IMR-90 (cell line): ENCODE results near the gene DOCK1. TPM values are rescaled to one million over a fixed set of nuclear protein-coding genes. Genes with fewer than 3 reads are reported as not detected.

Source experiments
- ATAC-seq: fragments of 200-7000 bp; cut with Tn5 transposase; 2 replicates; pipeline ENCODE4 v1.9.1; 2020; ENCODE audit warnings: low read depth, mild to moderate bottlenecking, moderate library complexity
- BruUV-seq: library from RNA; stranded (reverse); fragments of 400-500 nt; replicated peaks from 2 replicates; lab custom pipeline; 2021; lab: Mats Ljungman, UMichigan
- CTCF ChIA-PET: fragments of 300-600 bp; formaldehyde crosslinking; extraction: SDS; loops from one replicate; lab custom pipeline; 2021; ENCODE audit warnings: antibody characterized with exemption; lab: Yijun Ruan, JAX
- POLR2A ChIA-PET: fragments of 300-600 bp; sonication (Branson Sonifier 250); formaldehyde crosslinking; loops from one replicate; lab custom pipeline; 2022; ENCODE audit warnings: antibody characterized with exemption; ENCODE audit not compliant: unreplicated experiment; lab: Charles Lee
- DNase-seq: peaks from one replicate; pipeline ENCODE4 v3.0.0; 2013
- H2AFZ ChIP-seq: replicated peaks from 2 replicates; pipeline ENCODE3; 2013; ENCODE audit warnings: low read length, mild to moderate bottlenecking; ENCODE audit not compliant: poor library complexity
- H2AK5ac ChIP-seq: 2 replicates; pipeline ENCODE4 v1.6.1; 2013; ENCODE audit warnings: low read depth, low read length, inconsistent platforms
- H2AK9ac ChIP-seq: replicated peaks from 2 replicates; pipeline ENCODE3; 2013; ENCODE audit warnings: mild to moderate bottlenecking, low read depth, low read length, moderate library complexity; ENCODE audit not compliant: poor library complexity
- H2BK120ac ChIP-seq: 2 replicates; pipeline ENCODE4 v1.6.1; 2013; ENCODE audit warnings: low read depth, low read length, inconsistent platforms
- H2BK15ac ChIP-seq: 3 replicates; pipeline ENCODE4 v1.6.1; 2013; ENCODE audit warnings: low read depth, low read length, inconsistent platforms
- H2BK20ac ChIP-seq: 2 replicates; pipeline ENCODE4 v1.6.1; 2013; ENCODE audit warnings: low read depth, mild to moderate bottlenecking, inconsistent platforms, low read length, moderate library complexity
- H2BK5ac ChIP-seq: 2 replicates; pipeline ENCODE4 v1.6.1; 2013; ENCODE audit warnings: mild to moderate bottlenecking, low read depth, low read length, inconsistent platforms; ENCODE audit not compliant: poor library complexity, severe bottlenecking
- H3K14ac ChIP-seq: replicated peaks from 2 replicates; pipeline ENCODE4 v1.6.1; 2013; ENCODE audit warnings: low read depth, low read length, inconsistent platforms
- H3K18ac ChIP-seq: 2 replicates; pipeline ENCODE4 v1.6.1; 2013; ENCODE audit warnings: low read depth, low read length, control low read depth
- H3K23ac ChIP-seq: 2 replicates; pipeline ENCODE4 v1.6.1; 2013; ENCODE audit warnings: low read depth, low read length, inconsistent platforms
- H3K27ac ChIP-seq: 2 replicates; pipeline ENCODE4 v1.5.1; 2013; ENCODE audit warnings: mild to moderate bottlenecking, control low read depth, low read length; ENCODE audit not compliant: insufficient read depth
- H3K27me3 ChIP-seq: 2 replicates; pipeline ENCODE4 v1.6.1; 2013; ENCODE audit warnings: low read length; ENCODE audit not compliant: control insufficient read depth, insufficient read depth
- H3K36me3 ChIP-seq: 2 replicates; pipeline ENCODE4 v1.6.1; 2013; ENCODE audit warnings: low read length, mixed read lengths; ENCODE audit not compliant: control insufficient read depth, insufficient read depth
- H3K4ac ChIP-seq: 2 replicates; pipeline ENCODE4 v1.6.1; 2013; ENCODE audit warnings: low read depth, low read length, inconsistent platforms
- H3K4me1 ChIP-seq: 2 replicates; pipeline ENCODE4 v1.6.1; 2013; ENCODE audit warnings: low read length, mixed read lengths; ENCODE audit not compliant: control insufficient read depth, insufficient read depth
- H3K4me2 ChIP-seq: 2 replicates; pipeline ENCODE4 v1.6.1; 2013; ENCODE audit warnings: low read depth, mild to moderate bottlenecking, control low read depth, low read length, moderate library complexity
- H3K4me3 ChIP-seq: 2 replicates; pipeline ENCODE4 v1.5.1; 2013; ENCODE audit warnings: low read depth, mild to moderate bottlenecking, control low read depth, low read length, moderate library complexity; ENCODE audit not compliant: insufficient read depth
- H3K56ac ChIP-seq: 2 replicates; pipeline ENCODE4 v1.6.1; 2013; ENCODE audit warnings: low read length, inconsistent platforms; ENCODE audit not compliant: insufficient read depth; ENCODE audit errors: extremely low read depth
- H3K79me1 ChIP-seq, 2 experiments: 2 replicates each; pipeline ENCODE4 v1.6.1; 2013; ENCODE audit warnings: low read length in 2 of 2, inconsistent platforms in 1 of 2, low read depth in 1 of 2
- H3K9ac ChIP-seq: 2 replicates; pipeline ENCODE4 v1.6.1; 2013; ENCODE audit warnings: low read depth, low read length, control low read depth
- H3K9me1 ChIP-seq: 2 replicates; pipeline ENCODE4 v1.6.1; 2013; ENCODE audit warnings: low read length, inconsistent platforms; ENCODE audit not compliant: insufficient read depth
- H3K9me3 ChIP-seq: 2 replicates; pipeline ENCODE4 v1.6.1; 2013; ENCODE audit warnings: low read length; ENCODE audit not compliant: control insufficient read depth, insufficient read depth
- H4K20me1 ChIP-seq: 2 replicates; pipeline ENCODE4 v1.6.1; 2013; ENCODE audit warnings: low read length, inconsistent platforms; ENCODE audit not compliant: insufficient read depth
- H4K5ac ChIP-seq: 2 replicates; pipeline ENCODE4 v1.6.1; 2013; ENCODE audit warnings: mild to moderate bottlenecking, low read depth, low read length, control low read depth
- H4K8ac ChIP-seq, 2 experiments: 2 replicates each; pipeline ENCODE4 v1.6.1; 2013; ENCODE audit warnings: low read depth in 2 of 2, low read length in 2 of 2, control low read depth in 1 of 2, inconsistent platforms in 1 of 2
- H4K91ac ChIP-seq: 2 replicates; pipeline ENCODE4 v1.6.1; 2013; ENCODE audit warnings: low read depth, low read length, inconsistent platforms; ENCODE audit not compliant: insufficient read depth
- CHD1 ChIP-seq: IDR thresholded peaks from 2 replicates; pipeline ENCODE4 v1.6.1; 2012; ENCODE audit warnings: low read depth, low read length, improper control_type of control experiment
- NFE2L2 ChIP-seq: fragments of 150-350 bp; IDR thresholded peaks from 2 replicates; pipeline ENCODE4 v1.6.1; 2016; ENCODE audit warnings: low read depth, mild to moderate bottlenecking, low read length
- WGBS, 2 experiments: methylation state at CpG; one replicate each; pipeline versions ENCODE4 v1.1.5 to v1.1.7; 2013; ENCODE audit warnings: missing lambda C conversion rate in 2 of 2; ENCODE audit not compliant: insufficient read length in 1 of 2; ENCODE audit errors: extremely low coverage in 2 of 2; 5-methylcytosine and 5-hydroxymethylcytosine counted together
- dilution Hi-C: fragments of 300-500 bp; cut with HindIII; formaldehyde crosslinking; loops from one replicate; pipeline ENCODE4 v1.14.3; 2018; ENCODE audit warnings: low sequenced_read_pairs; ENCODE audit not compliant: unreplicated experiment
- in situ Hi-C: fragments of 300-500 bp; cut with MboI; formaldehyde crosslinking; loops from 3 replicates; pipeline ENCODE4 v1.14.3; 2019; ENCODE audit warnings: low sequenced_read_pairs, inconsistent platforms, mixed read lengths
- intact Hi-C: fragments of 100-400 bp; cut with micrococcal nuclease; formaldehyde crosslinking; loops from 2 replicates; pipeline ENCODE4 v1.10.0; 2022
- polyA plus RNA-seq, 3 experiments: library from polyadenylated mRNA; depleted of rRNA; stranded (reverse); fragments of >200 nt; gene quantifications; 2 replicates each; pipeline ENCODE4 v1.2.3, GENCODE V29; 2012; ENCODE audit warnings: low replicate concordance in 1 of 3
- total RNA-seq: library from RNA; depleted of rRNA; stranded (reverse); fragments of >200 nt; gene quantifications from 2 replicates; pipeline ENCODE4 v1.2.3, GENCODE V29; 2012

Gene DOCK1
- total and polyA plus RNA-seq, 2 of the 4 experiments (the other 2 are of a cell fraction), result 28.2 to 71.0 TPM

GRCh38 chr10:127257395-127257794, 352.2 kb downstream of the DOCK1 start:
- Histone ChIP-seq H3K4me1 (no peaks in the 10 kb centered on the region), H3K27ac (no peak overlapping the region), H3K56ac (no peak overlapping the region), H3K14ac (no peak overlapping the region), H2BK20ac (no peak overlapping the region), H3K18ac (no peak overlapping the region), H3K36me3 (peaks cover 30% of the 10 kb centered on the region), H2AK9ac (no peak overlapping the region), H3K9me3 (no peaks in the 10 kb centered on the region), H3K27me3 (no peaks in the 10 kb centered on the region), H3K4ac (no peak overlapping the region), H4K91ac (no peak overlapping the region), H2AK5ac (no peak overlapping the region), H3K23ac (no peak overlapping the region), H2BK5ac (no peak overlapping the region), H3K4me3 (no peak overlapping the region), H3K79me1 (peaks cover 5 to 38% of the 10 kb centered on the region in 2 experiments; a peak in 3 of 4 replicates), H4K20me1 (peaks cover 12% of the 10 kb centered on the region; the same call in 1 of the 2 replicates), H4K5ac (no peak overlapping the region), H3K9ac (no peak overlapping the region), H4K8ac (no peak overlapping the region), H3K9me1 (peaks cover 30% of the 10 kb centered on the region; the same call in 1 of the 2 replicates), H2AFZ (no peak overlapping the region), H2BK15ac (no peak overlapping the region), H3K4me2 (no peak overlapping the region), H2BK120ac (no peak overlapping the region)
- ChIA-PET CTCF (interaction anchor here (0.6 to 1.7 kb wide), 2 partner anchors 14 to 81 kb away, joined by 3 to 4 read pairs; no protein-coding TSS in a partner anchor), POLR2A (no interaction called here)
- no peak for ATAC-seq
- dilution Hi-C loops (no loop called here), intact Hi-C loops (no loop called here), in situ Hi-C loops (no loop called here)
- no peak for DNase-seq
- 100% methylated on average over 1 of the region's 8 CpGs; no CpG with 5 or more reads in 1 of the 2 experiments for WGBS, 2 experiments
- no TSS peak for BruUV-seq
- TF ChIP-seq NFE2L2 (no peak), CHD1 (no peak)
